ENCODE measurements around the gene PGAM4.

GRCh38 chrX:77922787-77923186 lies 46.7 kb downstream of the PGAM4 start:
- TF ChIP-seq CTCF (IDR thresholded peaks at IDR 0.05; ENCODE audit: low read length) (no peak), EZH2 (optimal IDR thresholded peaks at IDR 0.05; ENCODE audit: low read depth, low read length) (no peak), EZH2phosphoT487 (IDR thresholded peaks at IDR 0.05; ENCODE audit: low read length) (no peak)

Measured in MM.1S (cell line).